Measurements from ENCODE around the gene MAP1B. TPM values are rescaled to one million over a fixed set of nuclear protein-coding genes. Genes with fewer than 3 reads are reported as not detected.

MAP1B gene
- total and polyA plus RNA-seq, 12 donors = 13.1 to 154 (median 90.0) TPM

DNA sequence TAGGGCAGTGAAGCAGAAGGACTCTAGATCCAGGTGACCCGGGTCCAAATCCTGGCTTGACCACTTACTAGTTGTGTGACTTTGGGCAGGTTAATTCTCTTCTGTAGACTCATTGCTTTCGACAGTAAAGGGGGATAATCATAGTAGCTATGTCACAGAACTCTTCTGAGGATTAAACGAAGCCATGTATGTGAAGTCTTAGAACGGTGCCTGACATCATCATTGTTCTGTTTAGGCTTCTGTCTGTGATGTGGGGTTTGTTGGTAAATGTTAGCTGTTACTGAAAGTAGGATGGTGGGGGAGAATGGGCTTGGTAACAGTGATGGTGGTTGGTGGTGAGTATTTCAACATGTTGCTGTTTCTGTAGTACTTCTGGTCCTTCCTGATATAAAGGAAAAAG, 73.7 kb downstream of the MAP1B start:
- Histone ChIP-seq H3K27me3 (no peaks in the 10 kb centered on the region), H3K27ac (peak overlapping the region in 1 of 10 donors; percentile 21), H3K4me3 (no peak overlapping the region), H3K4me1 (peaks cover 3 to 35% (median 20%) of the 10 kb centered on the region in 9 donors), H3K36me3 (peaks cover 0 to 26% (median 0%) of the 10 kb centered on the region in 9 donors), H3K9me3 (no peaks in the 10 kb centered on the region)
- intact Hi-C loops (cut with DNase I) = no loop called here
- ATAC-seq (no peak), DNase-seq (no peak)
- TF ChIP-seq, protein P1, sequence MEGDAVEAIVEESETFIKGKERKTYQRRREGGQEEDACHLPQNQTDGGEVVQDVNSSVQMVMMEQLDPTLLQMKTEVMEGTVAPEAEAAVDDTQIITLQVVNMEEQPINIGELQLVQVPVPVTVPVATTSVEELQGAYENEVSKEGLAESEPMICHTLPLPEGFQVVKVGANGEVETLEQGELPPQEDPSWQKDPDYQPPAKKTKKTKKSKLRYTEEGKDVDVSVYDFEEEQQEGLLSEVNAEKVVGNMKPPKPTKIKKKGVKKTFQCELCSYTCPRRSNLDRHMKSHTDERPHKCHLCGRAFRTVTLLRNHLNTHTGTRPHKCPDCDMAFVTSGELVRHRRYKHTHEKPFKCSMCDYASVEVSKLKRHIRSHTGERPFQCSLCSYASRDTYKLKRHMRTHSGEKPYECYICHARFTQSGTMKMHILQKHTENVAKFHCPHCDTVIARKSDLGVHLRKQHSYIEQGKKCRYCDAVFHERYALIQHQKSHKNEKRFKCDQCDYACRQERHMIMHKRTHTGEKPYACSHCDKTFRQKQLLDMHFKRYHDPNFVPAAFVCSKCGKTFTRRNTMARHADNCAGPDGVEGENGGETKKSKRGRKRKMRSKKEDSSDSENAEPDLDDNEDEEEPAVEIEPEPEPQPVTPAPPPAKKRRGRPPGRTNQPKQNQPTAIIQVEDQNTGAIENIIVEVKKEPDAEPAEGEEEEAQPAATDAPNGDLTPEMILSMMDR (IDR thresholded peaks at IDR 0.05) = no peak
- 66 to 90% methylated on average over 4 of the region's 4 CpGs for WGBS, 2 donors

GRCh38 chr5:72182686-72183085, 75.4 kb downstream of the MAP1B start:
- peaks cover 8 to 44% (median 21%) of the 10 kb centered on the region in 9 donors for H3K4me1 ChIP-seq
- no peaks in the 10 kb centered on the region for H3K27me3 ChIP-seq
- no peak overlapping the region for H3K4me3 ChIP-seq
- H3K27ac ChIP-seq = no peak overlapping the region
- ATAC-seq (no peak), DNase-seq (no peak)
- intact Hi-C loops (cut with DNase I) = no loop called here
- TF ChIP-seq, protein P1 (IDR thresholded peaks at IDR 0.05) = no peak
- no peaks in the 10 kb centered on the region for H3K9me3 ChIP-seq
- peaks cover 0 to 44% (median 0%) of the 10 kb centered on the region in 9 donors for H3K36me3 ChIP-seq
- WGBS, 2 donors = 92% methylated on average over 7 of the region's 7 CpGs

DNA sequence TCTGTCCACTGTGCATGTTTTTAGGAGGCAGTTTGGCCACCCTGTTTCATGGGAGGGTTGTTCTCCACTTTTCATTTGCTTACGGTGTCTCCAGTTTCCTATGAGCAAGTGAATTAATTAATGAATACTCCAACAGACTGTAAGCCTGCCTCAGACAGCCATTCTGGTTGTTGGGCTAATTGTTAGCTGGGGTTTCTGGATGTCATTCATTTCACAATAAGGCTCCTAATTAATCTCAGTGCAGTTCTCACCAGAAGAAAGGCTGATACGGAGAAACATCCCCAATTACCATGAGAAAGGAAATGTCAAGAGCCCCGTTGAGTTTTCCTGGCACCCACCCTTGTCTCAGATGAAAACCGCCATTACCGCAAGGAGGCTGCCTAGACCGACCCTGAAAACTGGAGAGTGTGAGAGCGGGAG, 75.8 kb downstream of the MAP1B start:
- WGBS, 2 donors = 88 to 89% methylated on average over 7 of the region's 7 CpGs
- H3K36me3 ChIP-seq = peaks cover 0 to 48% (median 0%) of the 10 kb centered on the region in 9 donors

DNA sequence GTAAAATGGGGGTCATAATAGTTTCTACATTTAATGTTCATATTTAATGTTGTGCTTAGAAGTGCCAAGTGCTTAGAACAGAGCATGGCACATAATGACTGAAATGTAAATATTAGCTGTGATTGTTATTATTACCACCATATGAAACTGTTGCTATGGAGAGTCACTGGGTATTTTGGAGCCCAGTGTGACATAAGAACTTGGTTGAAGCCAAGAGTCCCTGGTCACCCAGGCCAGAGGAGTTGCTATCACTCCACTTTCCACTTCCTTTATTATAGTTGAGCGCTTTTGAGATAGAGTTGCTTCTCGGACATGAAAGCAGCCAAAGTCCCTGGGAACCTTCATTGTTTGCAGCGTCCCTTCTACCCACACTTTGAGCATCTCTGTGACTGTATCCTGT, 77.1 kb downstream of the MAP1B start:
- no peak overlapping the region for H3K27ac ChIP-seq
- intact Hi-C loops (cut with DNase I) = no loop called here
- no peaks in the 10 kb centered on the region for H3K27me3 ChIP-seq

More for the DNA sequence above, 75.8 kb downstream of the MAP1B start:
- H3K4me1 ChIP-seq = peaks cover 8 to 44% (median 21%) of the 10 kb centered on the region in 9 donors
- H3K27ac ChIP-seq = no peak overlapping the region
- H3K4me3 ChIP-seq = no peak overlapping the region
- DNase-seq (no peak), ATAC-seq (no peak)
- TF ChIP-seq, protein P1 (IDR thresholded peaks at IDR 0.05) = no peak
- no peaks in the 10 kb centered on the region for H3K9me3 ChIP-seq
- H3K27me3 ChIP-seq = no peaks in the 10 kb centered on the region
- intact Hi-C loops (cut with DNase I) = no loop called here

More for the DNA sequence above, 77.1 kb downstream of the MAP1B start:
- peaks cover 0 to 59% (median 0%) of the 10 kb centered on the region in 9 donors for H3K36me3 ChIP-seq
- ATAC-seq (peak in 1 of 8 donors; percentile 41), DNase-seq (no peak)
- TF ChIP-seq, protein P1 (IDR thresholded peaks at IDR 0.05) = no peak
- 84 to 88% methylated on average over 3 of the region's 3 CpGs for WGBS, 2 donors
- peaks cover 8 to 41% (median 21%) of the 10 kb centered on the region in 9 donors for H3K4me1 ChIP-seq
- no peaks in the 10 kb centered on the region for H3K9me3 ChIP-seq
- no peak overlapping the region for H3K4me3 ChIP-seq
